Neural progenitor cell (in vitro differentiated cells): ENCODE results near the gene CENPP. TPM values are rescaled to one million over a fixed set of nuclear protein-coding genes. Genes with fewer than 3 reads are reported as not detected.

Source experiments
- DNase-seq: peaks from one replicate; pipeline ENCODE4 v3.0.0-alpha.2; 2016; ENCODE audit warnings: low spot score
- H2AFZ ChIP-seq: fragments of 200-600 bp; sonication (generic); replicated peaks from 2 replicates; pipeline ENCODE4 v1.6.1; 2016; ENCODE audit warnings: antibody characterized with exemption
- H3F3A ChIP-seq: fragments of 200-600 bp; sonication (generic); 2 replicates; pipeline ENCODE4 v1.6.1; 2016; ENCODE audit warnings: antibody characterized with exemption, low read depth
- H3K27ac ChIP-seq: fragments of 200-600 bp; sonication (generic); 2 replicates; pipeline ENCODE4 v1.5.1; 2016; ENCODE audit warnings: mild to moderate bottlenecking
- H3K27me3 ChIP-seq: fragments of 200-600 bp; sonication (generic); 2 replicates; pipeline ENCODE4 v1.6.1; 2016; ENCODE audit warnings: mild to moderate bottlenecking, moderate library complexity
- H3K36me3 ChIP-seq: fragments of 200-600 bp; sonication (generic); 2 replicates; pipeline ENCODE4 v1.5.1; 2016
- H3K4me1 ChIP-seq: fragments of 200-600 bp; sonication (generic); 2 replicates; pipeline ENCODE4 v1.6.1; 2016; ENCODE audit warnings: mixed run types
- H3K4me2 ChIP-seq: fragments of 200-600 bp; sonication (generic); 2 replicates; pipeline ENCODE4 v1.6.1; 2016
- H3K4me3 ChIP-seq: fragments of 200-600 bp; sonication (generic); 2 replicates; pipeline ENCODE4 v1.5.1; 2016
- H3K79me2 ChIP-seq: fragments of 200-600 bp; sonication (generic); 2 replicates; pipeline ENCODE4 v1.6.1; 2016; ENCODE audit warnings: low read depth
- H3K9ac ChIP-seq: fragments of 200-600 bp; sonication (generic); 2 replicates; pipeline ENCODE4 v1.6.1; 2016
- H3K9me3 ChIP-seq: fragments of 200-600 bp; sonication (generic); 2 replicates; pipeline ENCODE4 v1.5.1; 2016; ENCODE audit warnings: low read depth
- H4K20me1 ChIP-seq: fragments of 200-600 bp; sonication (generic); 2 replicates; pipeline ENCODE4 v1.6.1; 2016; ENCODE audit warnings: low read depth
- H3K27ac Mint-ChIP-seq: 3 replicates; pipeline ENCODE4 v1.8.0; 2021; ENCODE audit warnings: mixed read lengths
- H3K27me3 Mint-ChIP-seq: 2 replicates; pipeline ENCODE4 v1.8.0; 2022; ENCODE audit warnings: low read depth, mild to moderate bottlenecking, inconsistent platforms, moderate library complexity, mixed read lengths; ENCODE audit not compliant: insufficient read depth
- H3K36me3 Mint-ChIP-seq: 3 replicates; pipeline ENCODE4 v1.8.0; 2021; ENCODE audit warnings: mixed read lengths
- H3K4me1 Mint-ChIP-seq: 3 replicates; pipeline ENCODE4 v1.8.0; 2021; ENCODE audit warnings: mixed read lengths
- H3K4me3 Mint-ChIP-seq: 3 replicates; pipeline ENCODE4 v1.8.0; 2021; ENCODE audit warnings: mild to moderate bottlenecking, moderate library complexity, mixed read lengths
- H3K9me3 Mint-ChIP-seq: 3 replicates; pipeline ENCODE4 v1.8.0; 2020; ENCODE audit warnings: mixed read lengths
- CTCF ChIP-seq: fragments of 200-600 bp; sonication (generic); IDR thresholded peaks from 2 replicates; pipeline ENCODE4 v1.5.1; 2017; ENCODE audit warnings: antibody characterized with exemption, mild to moderate bottlenecking
- EZH2 ChIP-seq: fragments of 200-600 bp; sonication (generic); IDR thresholded peaks from 2 replicates; pipeline ENCODE4 v1.6.1; 2017; ENCODE audit warnings: antibody characterized with exemption, mild to moderate bottlenecking, moderate library complexity
- EZH2phosphoT487 ChIP-seq: fragments of 200-600 bp; sonication (generic); IDR thresholded peaks from 2 replicates; pipeline ENCODE4 v1.6.1; 2017; ENCODE audit warnings: antibody characterized with exemption
- total RNA-seq: library from RNA; depleted of rRNA; stranded (reverse); fragments of >200 nt; gene quantifications from 2 replicates; pipeline ENCODE4 v1.2.3, GENCODE V29; 2015; ENCODE audit warnings: low replicate concordance

Gene CENPP
- total RNA-seq, 1 donor from 2014 or later = 10.7 TPM

GRCh38 chr9:92641092-92641809 is 315.5 kb downstream of the CENPP start:
- no peak for TF ChIP-seq EZH2
- TF ChIP-seq CTCF = no peak
- TF ChIP-seq EZH2phosphoT487 = no peak
- H3K4me3 ChIP-seq = no peak overlapping the region
- no peaks in the 10 kb centered on the region for H3K36me3 ChIP-seq
- H3K4me1 ChIP-seq = no peaks in the 10 kb centered on the region
- H2AFZ ChIP-seq = no peak overlapping the region
- H3K79me2 ChIP-seq = no peaks in the 10 kb centered on the region
- Mint-ChIP-seq H3K27me3 (no peaks in the 10 kb centered on the region), H3K4me1 (no peaks in the 10 kb centered on the region), H3K4me3 (no peak overlapping the region), H3K9me3 (no peaks in the 10 kb centered on the region), H3K27ac (peak overlapping the region; percentile 18), H3K36me3 (peaks cover 25% of the 10 kb centered on the region)
- H3K4me2 ChIP-seq = no peak overlapping the region
- no peaks in the 10 kb centered on the region for H3F3A ChIP-seq
- H3K9me3 ChIP-seq = no peaks in the 10 kb centered on the region
- no peak overlapping the region for H3K27ac ChIP-seq
- no peaks in the 10 kb centered on the region for H4K20me1 ChIP-seq
- H3K27me3 ChIP-seq = no peaks in the 10 kb centered on the region
- no peak for DNase-seq
- no peak overlapping the region for H3K9ac ChIP-seq

- Histone ChIP-seq H3K4me3 (no peak overlapping the region), H3K36me3 (no peaks in the 10 kb centered on the region), H3K9me3 (no peaks in the 10 kb centered on the region), H4K20me1 (no peaks in the 10 kb centered on the region), H3K79me2 (no peaks in the 10 kb centered on the region), H3F3A (no peaks in the 10 kb centered on the region), H3K4me1 (no peaks in the 10 kb centered on the region), H3K4me2 (no peak overlapping the region), H3K9ac (no peak overlapping the region), H3K27me3 (no peaks in the 10 kb centered on the region), H2AFZ (no peak overlapping the region), H3K27ac (no peak overlapping the region)
- peaks cover 30% of the 10 kb centered on the region for H3K36me3 Mint-ChIP-seq
- TF ChIP-seq CTCF (no peak), EZH2 (no peak), EZH2phosphoT487 (no peak)
- H3K4me1 Mint-ChIP-seq = no peaks in the 10 kb centered on the region
- no peak overlapping the region for H3K4me3 Mint-ChIP-seq
- no peak overlapping the region for H3K27ac Mint-ChIP-seq
- no peaks in the 10 kb centered on the region for H3K9me3 Mint-ChIP-seq
- no peak for DNase-seq
- no peaks in the 10 kb centered on the region for H3K27me3 Mint-ChIP-seq
Measured at GRCh38 chr9:92642041-92642451, 316.3 kb downstream of the CENPP start.

GRCh38 chr9:92642564-92642963 is 316.8 kb downstream of the CENPP start:
- no peak overlapping the region for H3K27ac Mint-ChIP-seq
- Histone ChIP-seq H3K9me3 (no peaks in the 10 kb centered on the region), H3F3A (no peaks in the 10 kb centered on the region), H3K79me2 (no peaks in the 10 kb centered on the region), H3K4me3 (no peak overlapping the region), H3K4me2 (no peak overlapping the region), H2AFZ (no peak overlapping the region), H3K27ac (no peak overlapping the region), H3K27me3 (no peaks in the 10 kb centered on the region), H3K4me1 (no peaks in the 10 kb centered on the region), H3K9ac (no peak overlapping the region), H3K36me3 (peaks cover 3% of the 10 kb centered on the region), H4K20me1 (no peaks in the 10 kb centered on the region)
- no peak for TF ChIP-seq EZH2phosphoT487
- no peak for TF ChIP-seq EZH2
- no peak overlapping the region for H3K4me3 Mint-ChIP-seq
- peaks cover 35% of the 10 kb centered on the region for H3K36me3 Mint-ChIP-seq
- H3K4me1 Mint-ChIP-seq = no peaks in the 10 kb centered on the region
- H3K27me3 Mint-ChIP-seq = no peaks in the 10 kb centered on the region
- no peak for DNase-seq
- no peaks in the 10 kb centered on the region for H3K9me3 Mint-ChIP-seq

- Histone ChIP-seq H3K79me2 (no peaks in the 10 kb centered on the region), H3F3A (no peaks in the 10 kb centered on the region), H3K9ac (no peak overlapping the region), H3K4me3 (no peak overlapping the region), H3K9me3 (no peaks in the 10 kb centered on the region), H3K4me2 (no peak overlapping the region), H2AFZ (no peak overlapping the region), H3K27me3 (no peaks in the 10 kb centered on the region), H3K4me1 (no peaks in the 10 kb centered on the region), H3K27ac (no peak overlapping the region), H3K36me3 (peaks cover 3% of the 10 kb centered on the region), H4K20me1 (no peaks in the 10 kb centered on the region)
- Mint-ChIP-seq H3K4me1 (no peaks in the 10 kb centered on the region), H3K27me3 (no peaks in the 10 kb centered on the region), H3K9me3 (no peaks in the 10 kb centered on the region), H3K4me3 (no peak overlapping the region), H3K36me3 (peaks cover 36% of the 10 kb centered on the region), H3K27ac (no peak overlapping the region)
- no peak for DNase-seq
- no peak for TF ChIP-seq EZH2phosphoT487
- TF ChIP-seq CTCF = no peak
- TF ChIP-seq EZH2 = no peak
Measured at GRCh38 chr9:92644278-92644677, 318.5 kb downstream of the CENPP start.
